ENCODE measurements around the gene CNNM4. TPM values are rescaled to one million over a fixed set of nuclear protein-coding genes. Genes with fewer than 3 reads are reported as not detected.
A peak's percentile ranks its signal among the peaks of the same experiment; 100 is the strongest.

Gene CNNM4
- total RNA-seq, 1 experiment from 2014 or later, result 28.3 TPM

GRCh38 chr2:96852667-96853066 is 92.0 kb downstream of the CNNM4 start:
- no peak for DNase-seq
- Mint-ChIP-seq H3K27ac (ENCODE audit: unreplicated experiment) (no peak overlapping the region), H3K36me3 (ENCODE audit: insufficient read depth, unreplicated experiment) (peaks cover 27% of the 10 kb centered on the region), H3K27me3 (ENCODE audit: insufficient read depth, unreplicated experiment) (no peaks in the 10 kb centered on the region), H3K4me3 (ENCODE audit: unreplicated experiment) (no peak overlapping the region), H3K9me3 (ENCODE audit: unreplicated experiment) (no peaks in the 10 kb centered on the region), H3K4me1 (ENCODE audit: low read depth, unreplicated experiment) (peaks cover 7% of the 10 kb centered on the region)
- Histone ChIP-seq H3K36me3 (ENCODE audit: control insufficient read depth, insufficient read depth, low read length) (peaks cover 7% of the 10 kb centered on the region), H3K4me1 (peaks cover 4% of the 10 kb centered on the region; the same call in 1 of the 2 replicates), H3K4me3 (ENCODE audit: low read depth, low read length) (no peak overlapping the region), H3K27me3 (replicated peaks; ENCODE audit: control insufficient read depth, insufficient read depth, low read length) (no peaks in the 10 kb centered on the region), H3K9me3 (no peaks in the 10 kb centered on the region)
- intact Hi-C loops (cut with micrococcal nuclease; ENCODE audit: unreplicated experiment), result no loop called here
- ChIA-PET CTCF (interaction anchor here (0.7 kb wide), 2 partner anchors 13 to 95 kb away, joined by 5 to 6 read pairs; no protein-coding TSS in a partner anchor), POLR2A (no interaction called here)
- TF ChIP-seq, protein P1, sequence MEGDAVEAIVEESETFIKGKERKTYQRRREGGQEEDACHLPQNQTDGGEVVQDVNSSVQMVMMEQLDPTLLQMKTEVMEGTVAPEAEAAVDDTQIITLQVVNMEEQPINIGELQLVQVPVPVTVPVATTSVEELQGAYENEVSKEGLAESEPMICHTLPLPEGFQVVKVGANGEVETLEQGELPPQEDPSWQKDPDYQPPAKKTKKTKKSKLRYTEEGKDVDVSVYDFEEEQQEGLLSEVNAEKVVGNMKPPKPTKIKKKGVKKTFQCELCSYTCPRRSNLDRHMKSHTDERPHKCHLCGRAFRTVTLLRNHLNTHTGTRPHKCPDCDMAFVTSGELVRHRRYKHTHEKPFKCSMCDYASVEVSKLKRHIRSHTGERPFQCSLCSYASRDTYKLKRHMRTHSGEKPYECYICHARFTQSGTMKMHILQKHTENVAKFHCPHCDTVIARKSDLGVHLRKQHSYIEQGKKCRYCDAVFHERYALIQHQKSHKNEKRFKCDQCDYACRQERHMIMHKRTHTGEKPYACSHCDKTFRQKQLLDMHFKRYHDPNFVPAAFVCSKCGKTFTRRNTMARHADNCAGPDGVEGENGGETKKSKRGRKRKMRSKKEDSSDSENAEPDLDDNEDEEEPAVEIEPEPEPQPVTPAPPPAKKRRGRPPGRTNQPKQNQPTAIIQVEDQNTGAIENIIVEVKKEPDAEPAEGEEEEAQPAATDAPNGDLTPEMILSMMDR (IDR thresholded peaks at IDR 0.05; ENCODE audit: insufficient read depth in 1 of 2, low read depth in 1 of 2, low read length in 1 of 2, severe bottlenecking in 1 of 2, unreplicated experiment in 1 of 2), result no peak
- no TSS peak for BruUV-seq (replicated peaks)

- Mint-ChIP-seq H3K4me3 (ENCODE audit: unreplicated experiment) (no peak overlapping the region), H3K36me3 (ENCODE audit: insufficient read depth, unreplicated experiment) (peaks cover 20% of the 10 kb centered on the region), H3K9me3 (ENCODE audit: unreplicated experiment) (no peaks in the 10 kb centered on the region), H3K4me1 (ENCODE audit: low read depth, unreplicated experiment) (peaks cover 7% of the 10 kb centered on the region), H3K27ac (ENCODE audit: unreplicated experiment) (no peak overlapping the region), H3K27me3 (ENCODE audit: insufficient read depth, unreplicated experiment) (no peaks in the 10 kb centered on the region)
- Histone ChIP-seq H3K36me3 (ENCODE audit: control insufficient read depth, insufficient read depth, low read length) (peaks cover 5% of the 10 kb centered on the region), H3K9me3 (no peaks in the 10 kb centered on the region), H3K4me1 (peaks cover 4% of the 10 kb centered on the region; the same call in 1 of the 2 replicates), H3K27me3 (replicated peaks; ENCODE audit: control insufficient read depth, insufficient read depth, low read length) (no peaks in the 10 kb centered on the region), H3K4me3 (ENCODE audit: low read depth, low read length) (no peak overlapping the region)
- intact Hi-C loops (cut with micrococcal nuclease; ENCODE audit: unreplicated experiment), result no loop called here
- TF ChIP-seq, protein P1 (IDR thresholded peaks at IDR 0.05; ENCODE audit: insufficient read depth in 1 of 2, low read depth in 1 of 2, low read length in 1 of 2, severe bottlenecking in 1 of 2, unreplicated experiment in 1 of 2), result no peak
- ChIA-PET CTCF (no interaction called here), POLR2A (no interaction called here)
- no peak for DNase-seq
- BruUV-seq (replicated peaks), result no TSS peak
These were observed 92.6 kb downstream of the CNNM4 start for GRCh38 chr2:96853321-96853720.

DNA sequence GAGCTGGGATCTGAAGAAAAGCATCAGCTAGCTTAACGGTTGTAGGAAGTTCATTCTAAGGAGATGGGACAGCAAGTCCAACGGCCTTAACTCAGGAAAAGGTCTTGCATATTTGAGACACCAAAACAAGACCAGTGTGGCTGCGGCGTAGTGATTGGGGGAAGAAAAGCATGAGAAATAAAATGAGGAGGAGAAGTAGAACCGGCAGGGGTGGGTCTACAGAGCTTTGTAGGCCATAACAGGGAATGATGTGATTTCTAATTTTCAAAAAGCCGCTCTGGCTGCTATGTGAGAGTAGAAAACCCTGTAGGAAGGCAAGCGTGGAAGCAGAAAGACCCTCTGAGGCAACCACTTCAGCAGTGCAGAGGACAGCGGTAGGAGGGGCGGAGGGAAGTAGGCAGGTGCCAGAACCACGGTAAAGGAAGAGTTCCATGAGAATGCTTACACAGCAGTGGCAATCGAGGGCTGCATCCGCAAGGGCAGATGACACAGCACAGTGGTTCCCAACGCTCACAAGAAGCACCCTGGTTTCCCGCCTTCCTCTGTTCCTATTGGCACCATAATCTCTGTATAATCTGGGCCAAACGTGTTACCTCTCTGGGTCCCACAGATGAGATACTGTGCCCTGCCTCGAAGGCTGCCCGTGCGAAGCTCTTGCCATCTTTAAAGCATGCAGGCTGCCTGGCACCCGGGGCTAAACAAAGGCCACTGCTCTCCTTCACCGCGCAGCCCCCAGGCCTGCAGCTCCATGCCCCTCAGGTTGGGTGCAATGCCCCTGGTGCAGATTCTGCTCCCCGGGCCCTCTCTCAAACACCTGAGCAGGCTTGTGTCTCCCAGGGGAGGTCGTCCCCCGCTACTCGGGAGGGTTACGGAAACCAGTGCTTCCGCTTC is 96.3 kb downstream of the CNNM4 start:
- CTCF ChIA-PET, result interaction anchor here (0.5 to 2.9 kb wide), 29 partner anchors 11 to 718 kb away, joined by 3 to 72 read pairs (median 4); partner anchors contain the start of genes ANKRD36, CNNM3 and CNNM4
- no peaks in the 10 kb centered on the region for H3K9me3 Mint-ChIP-seq (ENCODE audit: unreplicated experiment)

More for the DNA sequence above, 96.3 kb downstream of the CNNM4 start:
- intact Hi-C loops (cut with micrococcal nuclease; ENCODE audit: unreplicated experiment), result no loop called here
- H3K9me3 ChIP-seq, result no peaks in the 10 kb centered on the region
- Mint-ChIP-seq H3K4me1 (ENCODE audit: low read depth, unreplicated experiment) (peaks cover 17% of the 10 kb centered on the region), H3K36me3 (ENCODE audit: insufficient read depth, unreplicated experiment) (peaks cover 37% of the 10 kb centered on the region), H3K4me3 (ENCODE audit: unreplicated experiment) (peak overlapping the region; percentile 68), H3K27me3 (ENCODE audit: insufficient read depth, unreplicated experiment) (no peaks in the 10 kb centered on the region), H3K27ac (ENCODE audit: unreplicated experiment) (peak overlapping the region; percentile 10)
- H3K36me3 ChIP-seq (ENCODE audit: control insufficient read depth, insufficient read depth, low read length), result peaks cover 4% of the 10 kb centered on the region; the same call in 1 of the 2 replicates
- BruUV-seq (replicated peaks), result TSS peak; percentile 13
- H3K4me1 ChIP-seq, result peaks cover 9% of the 10 kb centered on the region
- DNase-seq, result peak in 1 of 2 experiments; percentile 45
- POLR2A ChIA-PET, result interaction anchor here (0.6 to 1.8 kb wide), 8 partner anchors 10 to 1090 kb away, joined by 3 to 23 read pairs (median 3); partner anchors contain the start of gene SEMA4C
- H3K4me3 ChIP-seq (ENCODE audit: low read depth, low read length), result peak overlapping the region; percentile 79
- TF ChIP-seq, protein P1 (IDR thresholded peaks at IDR 0.05; ENCODE audit: insufficient read depth in 1 of 2, low read depth in 1 of 2, low read length in 1 of 2, severe bottlenecking in 1 of 2, unreplicated experiment in 1 of 2), result no peak
- no peaks in the 10 kb centered on the region for H3K27me3 ChIP-seq (replicated peaks; ENCODE audit: control insufficient read depth, insufficient read depth, low read length)
